Non-pigmented ciliary epithelial cell (primary cell): ENCODE measurements around the gene RFNG.

ENCODE experiments used
- DNase-seq: peaks from one replicate; pipeline ENCODE4 v3.0.0-alpha.2; 2010; ENCODE audit warnings: low read depth

RFNG gene

DNA sequence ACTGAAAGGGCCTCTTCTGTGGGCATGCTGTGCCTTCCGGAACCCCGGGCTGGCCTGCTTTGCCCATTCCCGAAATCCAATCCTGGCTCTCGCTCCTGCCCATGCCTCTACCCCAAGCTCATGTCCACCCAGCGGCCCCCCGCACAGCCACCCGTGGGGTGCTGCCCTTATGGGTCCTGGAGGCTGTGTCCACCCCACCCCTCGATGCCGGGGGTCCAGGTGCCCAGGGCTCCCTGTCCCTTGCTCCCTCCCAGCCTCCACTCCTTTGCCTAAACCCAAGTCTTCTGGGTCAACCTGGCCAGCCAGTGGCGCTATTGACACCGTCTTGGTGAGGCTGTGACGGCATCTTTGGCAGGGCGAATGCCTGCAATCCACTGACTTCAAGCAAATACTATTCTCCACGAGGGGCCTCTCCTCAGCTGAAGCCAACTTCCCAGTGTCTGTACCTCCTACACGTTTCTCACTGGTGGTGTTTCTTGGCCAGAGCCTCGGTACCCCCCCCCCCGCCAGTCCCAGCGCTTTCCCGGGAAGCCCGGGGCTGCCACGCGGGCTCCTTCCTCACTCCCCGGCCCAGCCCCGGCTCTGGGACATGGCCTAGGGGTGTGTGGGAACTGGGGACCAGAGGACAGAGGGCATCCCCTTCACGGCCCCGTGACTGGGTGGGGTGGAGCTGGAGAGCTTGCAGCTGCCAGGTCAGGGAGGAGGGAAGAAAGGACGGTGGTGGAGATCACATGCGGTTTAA is 26.2 kb upstream of the RFNG start:
- no peak for DNase-seq

DNA sequence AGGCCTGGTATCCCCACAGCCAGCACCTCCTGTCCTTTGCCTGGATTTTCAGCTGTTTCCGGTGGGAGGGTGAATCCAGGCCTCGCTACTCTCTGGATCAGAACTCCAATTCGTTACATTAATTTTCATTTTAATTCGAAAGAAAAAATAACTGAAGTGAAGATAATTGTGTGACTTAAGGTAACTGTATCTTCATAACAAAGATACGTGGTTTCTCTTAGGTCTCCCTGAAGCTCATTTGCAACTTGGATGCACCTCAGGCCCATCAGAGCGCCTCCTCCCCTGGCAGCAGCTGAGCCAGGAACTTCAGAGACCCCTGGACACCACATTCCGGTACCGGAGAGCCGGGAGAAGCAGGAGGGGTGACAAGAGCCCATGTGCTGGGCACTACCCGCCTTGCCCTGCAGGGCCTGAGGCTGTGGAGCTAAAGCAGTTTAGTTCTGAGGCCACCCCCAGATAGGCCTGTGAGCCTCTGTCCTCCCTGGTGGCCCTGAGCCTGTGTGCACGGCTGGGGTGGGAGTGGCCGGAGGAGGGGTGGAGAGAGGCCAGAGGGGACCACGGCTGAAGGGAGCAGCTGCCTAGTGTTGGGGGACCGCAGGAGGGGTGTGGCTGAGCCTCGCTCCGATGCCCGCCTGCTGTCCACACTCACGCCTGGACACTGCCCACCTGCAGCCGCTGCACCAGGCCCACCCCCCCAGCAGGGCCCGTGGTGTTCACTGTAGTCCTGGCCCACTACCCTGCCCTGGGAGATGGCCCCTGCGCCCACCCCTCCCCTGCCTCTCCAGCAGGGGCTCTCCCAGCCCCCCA is 25.4 kb upstream of the RFNG start:
- DNase-seq = no peak

GRCh38 chr17:82076018-82076784 is 24.6 kb upstream of the RFNG start:
- no peak for DNase-seq

- DNase-seq = no peak
These were observed 21.8 kb upstream of the RFNG start for GRCh38 chr17:82073446-82073845.

GRCh38 chr17:82072827-82073226 is 21.2 kb upstream of the RFNG start:
- no peak for DNase-seq

GRCh38 chr17:82070611-82071010 is 19.0 kb upstream of the RFNG start:
- no peak for DNase-seq

GRCh38 chr17:82065638-82066303 is 14.2 kb upstream of the RFNG start, which contains the start of gene DUS1L:
DUS1L (minus strand) TSS chr17:82065804; CDS start chr17:82065059, 745 bp downstream.
- DNase-seq = no peak

GRCh38 chr17:82065193-82065637 is 13.6 kb upstream of the RFNG start:
- no peak for DNase-seq

DNA sequence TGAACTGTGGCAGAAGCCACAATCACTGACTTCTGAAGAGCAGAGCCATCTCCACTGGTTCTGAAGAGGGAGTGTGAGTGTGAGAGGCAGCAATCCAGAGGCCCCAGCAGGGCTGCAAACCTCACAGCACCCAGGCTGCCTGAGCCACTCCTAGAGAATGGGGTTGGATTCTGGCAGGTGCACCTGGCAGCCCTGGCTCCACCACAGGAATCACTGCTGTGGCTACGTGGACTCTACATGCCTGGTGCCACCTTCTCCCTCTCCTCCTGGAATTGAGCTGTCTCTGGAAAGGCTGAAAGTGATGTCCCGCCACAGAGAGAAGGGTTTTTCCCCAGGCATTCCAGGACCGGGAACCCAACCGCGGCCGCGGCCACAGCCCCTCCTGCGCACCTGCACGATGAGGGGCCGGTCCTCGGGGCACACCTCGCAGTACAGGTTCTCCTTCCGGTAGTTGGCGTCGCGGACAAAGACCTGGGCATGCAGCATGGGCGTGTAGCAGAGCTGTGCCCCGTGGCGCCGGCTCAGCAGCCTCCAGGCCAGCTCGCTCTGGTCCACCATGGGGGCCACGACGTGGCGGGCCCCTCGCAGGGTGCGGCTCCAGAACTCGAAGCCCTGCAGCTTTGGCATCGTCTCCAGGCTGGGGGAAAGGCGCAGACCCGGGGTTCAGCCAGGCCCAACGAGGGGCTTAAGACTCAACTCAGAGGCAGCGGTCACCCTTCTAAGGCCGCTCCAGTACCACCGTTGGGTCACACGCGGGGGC is 13.0 kb upstream of the RFNG start:
- no peak for DNase-seq

DNA sequence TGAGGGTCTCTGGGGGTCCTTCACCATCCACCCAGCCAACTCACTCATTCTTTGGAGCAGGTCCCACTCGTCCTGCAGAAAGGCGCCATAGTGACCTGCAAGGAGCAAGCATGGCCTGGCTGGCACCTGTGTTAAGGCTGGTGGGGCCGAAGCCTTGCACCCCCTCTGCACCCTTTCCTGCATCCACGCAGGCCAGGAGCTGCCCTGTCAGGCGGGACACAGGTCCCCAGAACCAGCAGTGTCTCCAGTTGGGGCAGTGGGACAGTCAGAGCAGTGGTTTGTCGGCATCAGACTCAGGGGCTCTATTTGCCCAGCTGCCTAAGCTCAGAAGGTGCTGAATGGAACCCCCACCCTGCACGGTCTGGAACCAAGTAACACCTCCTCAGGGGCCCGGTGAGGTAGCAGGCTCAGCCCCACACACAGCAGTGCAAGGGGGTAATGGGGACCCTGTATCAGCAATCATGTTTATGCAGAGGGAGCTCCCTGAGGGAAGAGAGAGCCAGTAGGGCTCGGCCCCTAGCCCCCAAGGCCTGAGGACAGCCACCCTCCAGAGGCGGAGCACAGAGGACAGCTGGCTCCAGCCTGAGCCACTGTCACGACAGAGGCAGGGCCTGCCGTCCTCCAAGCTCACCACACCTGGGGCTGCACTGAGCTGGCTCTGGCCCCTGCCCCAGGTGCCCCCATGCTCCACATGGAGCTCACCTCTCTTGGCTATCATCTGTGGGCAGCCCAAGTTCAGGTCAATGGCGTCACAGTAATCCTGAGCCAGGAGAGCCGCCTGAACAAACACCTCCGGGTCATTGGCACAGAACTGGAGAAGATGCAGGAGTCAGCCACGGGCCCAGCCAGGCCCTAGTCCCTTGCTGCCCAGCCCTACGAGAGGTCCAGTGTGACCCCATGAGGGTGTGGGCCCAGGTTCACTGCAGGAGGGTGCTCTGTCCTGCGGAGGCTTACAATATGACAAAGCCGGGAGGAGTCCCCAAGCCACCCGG is 12.1 kb upstream of the RFNG start:
- DNase-seq = no peak

DNA sequence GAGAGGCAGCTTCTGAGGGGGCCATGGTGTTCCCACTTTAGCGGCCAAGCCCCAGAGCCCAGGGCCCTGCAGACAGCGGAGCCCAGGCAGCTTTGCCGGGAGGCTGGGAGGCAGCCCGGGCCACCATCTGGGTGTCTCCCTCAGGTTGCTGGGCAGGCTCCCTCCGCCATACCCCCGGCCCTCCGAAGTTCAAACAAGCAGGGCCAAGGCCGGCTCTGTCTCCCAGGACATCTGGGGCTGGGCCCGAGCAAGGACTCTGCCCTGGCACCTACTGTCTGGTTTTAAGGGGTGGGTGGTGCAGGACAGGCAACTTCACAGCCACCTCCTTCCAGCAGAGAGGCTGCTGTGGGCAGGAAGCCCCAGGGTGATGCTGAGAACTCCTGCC is 11.4 kb upstream of the RFNG start:
- no peak for DNase-seq

- DNase-seq = no peak
These were observed 10.7 kb upstream of the RFNG start for GRCh38 chr17:82062076-82062983.

GRCh38 chr17:82061047-82061925 is 9.7 kb upstream of the RFNG start:
- DNase-seq = no peak

DNA sequence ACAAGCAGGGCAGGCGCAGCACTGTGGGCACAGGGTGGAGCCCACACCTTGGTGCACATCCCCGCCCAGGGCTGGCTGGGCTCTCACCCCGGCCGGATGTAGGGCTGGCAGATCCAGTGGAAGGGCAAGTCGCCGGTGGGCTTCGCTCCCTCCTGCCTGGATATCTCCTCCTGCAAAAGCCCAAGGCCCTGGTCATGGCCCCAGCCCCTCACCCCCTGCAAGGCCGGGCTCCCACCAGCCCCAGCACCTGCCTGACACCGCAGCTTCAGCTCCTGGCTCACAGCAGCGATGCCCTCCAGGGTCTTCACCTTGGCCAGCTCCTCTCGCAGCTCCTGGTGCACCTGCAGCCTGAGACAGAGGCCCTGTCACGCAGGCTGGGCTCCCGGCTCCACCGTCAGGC is 9.0 kb upstream of the RFNG start:
- no peak for DNase-seq

- DNase-seq = no peak
These were observed 8.4 kb upstream of the RFNG start for GRCh38 chr17:82060001-82060380.

- no peak for DNase-seq
These were observed 7.8 kb upstream of the RFNG start for GRCh38 chr17:82059272-82060000.

GRCh38 chr17:82058855-82059249 is 7.2 kb upstream of the RFNG start:
- no peak for DNase-seq
